Measurements from ENCODE around the gene HECTD2. TPM values are rescaled to one million over a fixed set of nuclear protein-coding genes. Genes with fewer than 3 reads are reported as not detected.

HECTD2 gene
- total RNA-seq, 1 experiment from 2014 or later = 2.0 TPM

DNA sequence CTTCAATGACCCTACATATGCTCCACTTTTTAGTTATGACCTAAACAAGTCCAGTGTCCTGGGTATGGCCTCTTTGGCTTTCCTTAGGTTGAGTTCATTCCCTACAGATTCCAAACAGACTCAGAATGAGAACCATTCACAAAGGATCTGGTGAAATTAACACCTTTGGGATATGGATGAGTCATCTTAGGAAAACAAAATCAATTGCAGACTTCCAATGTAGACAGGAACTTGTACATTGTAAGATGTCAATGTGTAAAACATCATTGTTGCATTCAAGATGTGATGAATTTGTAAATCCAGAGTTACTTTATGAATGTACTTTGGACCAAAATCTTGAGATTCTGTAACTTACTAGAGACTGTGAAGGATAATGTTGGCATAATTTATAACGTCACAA, 43.4 kb upstream of the HECTD2 start:
- TF ChIP-seq, protein P1, sequence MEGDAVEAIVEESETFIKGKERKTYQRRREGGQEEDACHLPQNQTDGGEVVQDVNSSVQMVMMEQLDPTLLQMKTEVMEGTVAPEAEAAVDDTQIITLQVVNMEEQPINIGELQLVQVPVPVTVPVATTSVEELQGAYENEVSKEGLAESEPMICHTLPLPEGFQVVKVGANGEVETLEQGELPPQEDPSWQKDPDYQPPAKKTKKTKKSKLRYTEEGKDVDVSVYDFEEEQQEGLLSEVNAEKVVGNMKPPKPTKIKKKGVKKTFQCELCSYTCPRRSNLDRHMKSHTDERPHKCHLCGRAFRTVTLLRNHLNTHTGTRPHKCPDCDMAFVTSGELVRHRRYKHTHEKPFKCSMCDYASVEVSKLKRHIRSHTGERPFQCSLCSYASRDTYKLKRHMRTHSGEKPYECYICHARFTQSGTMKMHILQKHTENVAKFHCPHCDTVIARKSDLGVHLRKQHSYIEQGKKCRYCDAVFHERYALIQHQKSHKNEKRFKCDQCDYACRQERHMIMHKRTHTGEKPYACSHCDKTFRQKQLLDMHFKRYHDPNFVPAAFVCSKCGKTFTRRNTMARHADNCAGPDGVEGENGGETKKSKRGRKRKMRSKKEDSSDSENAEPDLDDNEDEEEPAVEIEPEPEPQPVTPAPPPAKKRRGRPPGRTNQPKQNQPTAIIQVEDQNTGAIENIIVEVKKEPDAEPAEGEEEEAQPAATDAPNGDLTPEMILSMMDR (IDR thresholded peaks at IDR 0.05; ENCODE audit: insufficient read depth in 1 of 2, low read depth in 1 of 2, low read length in 1 of 2, severe bottlenecking in 1 of 2, unreplicated experiment in 1 of 2) = no peak
- Histone ChIP-seq H3K27me3 (replicated peaks; ENCODE audit: control insufficient read depth, insufficient read depth, low read length) (no peaks in the 10 kb centered on the region), H3K4me1 (no peaks in the 10 kb centered on the region), H3K36me3 (ENCODE audit: control insufficient read depth, insufficient read depth, low read length) (no peaks in the 10 kb centered on the region), H3K4me3 (ENCODE audit: low read depth, low read length) (no peak overlapping the region), H3K9me3 (no peaks in the 10 kb centered on the region)
- BruUV-seq (replicated peaks) = no TSS peak
- no peak overlapping the region for H3K4me3 Mint-ChIP-seq (ENCODE audit: unreplicated experiment)
- ChIA-PET CTCF (no interaction called here), POLR2A (no interaction called here)
- H3K36me3 Mint-ChIP-seq (ENCODE audit: insufficient read depth, unreplicated experiment) = no peaks in the 10 kb centered on the region
- peaks cover 16% of the 10 kb centered on the region for H3K27me3 Mint-ChIP-seq (ENCODE audit: insufficient read depth, unreplicated experiment)
- no peak for DNase-seq
- no peak overlapping the region for H3K27ac Mint-ChIP-seq (ENCODE audit: unreplicated experiment)
- intact Hi-C loops (cut with micrococcal nuclease; ENCODE audit: unreplicated experiment) = no loop called here
- no peaks in the 10 kb centered on the region for H3K4me1 Mint-ChIP-seq (ENCODE audit: low read depth, unreplicated experiment)
- no peaks in the 10 kb centered on the region for H3K9me3 Mint-ChIP-seq (ENCODE audit: unreplicated experiment)

DNA sequence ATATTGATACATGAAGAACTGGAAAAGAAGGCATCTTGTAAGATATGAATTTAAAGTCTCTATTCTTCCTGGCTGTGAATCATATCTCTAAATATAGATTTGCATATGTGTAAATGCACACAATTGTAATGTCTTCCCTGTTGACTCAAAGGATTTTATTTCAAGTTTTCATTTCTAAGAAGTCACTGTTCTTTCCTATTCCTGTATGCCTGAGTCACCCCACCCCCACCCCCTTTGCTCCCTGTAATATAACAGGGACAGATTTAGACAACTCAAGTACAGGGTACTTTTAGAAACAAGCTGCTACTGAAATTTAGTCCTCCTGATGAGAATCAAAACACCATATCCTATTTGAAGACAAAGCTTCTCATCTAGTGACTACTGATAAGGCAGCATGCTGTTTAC, 43.0 kb upstream of the HECTD2 start:
- no peak for DNase-seq
- TF ChIP-seq, protein P1 (IDR thresholded peaks at IDR 0.05; ENCODE audit: insufficient read depth in 1 of 2, low read depth in 1 of 2, low read length in 1 of 2, severe bottlenecking in 1 of 2, unreplicated experiment in 1 of 2) = no peak
- Mint-ChIP-seq H3K27me3 (ENCODE audit: insufficient read depth, unreplicated experiment) (peaks cover 16% of the 10 kb centered on the region), H3K4me3 (ENCODE audit: unreplicated experiment) (no peak overlapping the region), H3K9me3 (ENCODE audit: unreplicated experiment) (no peaks in the 10 kb centered on the region), H3K4me1 (ENCODE audit: low read depth, unreplicated experiment) (no peaks in the 10 kb centered on the region), H3K36me3 (ENCODE audit: insufficient read depth, unreplicated experiment) (no peaks in the 10 kb centered on the region), H3K27ac (ENCODE audit: unreplicated experiment) (no peak overlapping the region)
- ChIA-PET CTCF (interaction anchor here (0.6 kb wide), 1 partner anchor 372 kb away, joined by 4 read pairs; no protein-coding TSS in a partner anchor), POLR2A (no interaction called here)
- Histone ChIP-seq H3K4me3 (ENCODE audit: low read depth, low read length) (no peak overlapping the region), H3K4me1 (no peaks in the 10 kb centered on the region), H3K36me3 (ENCODE audit: control insufficient read depth, insufficient read depth, low read length) (no peaks in the 10 kb centered on the region), H3K27me3 (replicated peaks; ENCODE audit: control insufficient read depth, insufficient read depth, low read length) (no peaks in the 10 kb centered on the region), H3K9me3 (no peaks in the 10 kb centered on the region)
- intact Hi-C loops (cut with micrococcal nuclease; ENCODE audit: unreplicated experiment) = no loop called here
- no TSS peak for BruUV-seq (replicated peaks)

DNA sequence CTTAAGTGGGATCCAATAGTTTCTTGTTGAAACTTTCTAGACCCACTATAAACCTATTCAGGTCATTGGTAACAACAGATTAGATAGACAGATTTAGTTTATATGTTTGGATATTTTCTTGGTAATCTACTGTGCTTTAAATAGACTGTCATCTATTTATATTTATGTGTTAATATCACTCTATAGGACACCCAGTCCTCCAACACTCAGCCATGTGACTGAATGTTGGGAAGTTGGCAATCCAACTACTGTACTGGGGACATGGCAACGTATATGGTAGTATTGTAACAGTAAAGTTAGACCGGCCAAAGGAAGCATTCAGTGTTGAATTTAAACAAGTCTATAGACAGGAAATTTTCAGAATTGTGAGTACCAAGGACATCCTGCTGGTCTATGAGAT, 42.6 kb upstream of the HECTD2 start:
- no peak for DNase-seq
- Mint-ChIP-seq H3K4me3 (ENCODE audit: unreplicated experiment) (no peak overlapping the region), H3K36me3 (ENCODE audit: insufficient read depth, unreplicated experiment) (no peaks in the 10 kb centered on the region), H3K27me3 (ENCODE audit: insufficient read depth, unreplicated experiment) (peaks cover 16% of the 10 kb centered on the region), H3K9me3 (ENCODE audit: unreplicated experiment) (no peaks in the 10 kb centered on the region), H3K4me1 (ENCODE audit: low read depth, unreplicated experiment) (no peaks in the 10 kb centered on the region), H3K27ac (ENCODE audit: unreplicated experiment) (no peak overlapping the region)
- H3K9me3 ChIP-seq = no peaks in the 10 kb centered on the region
- no peak overlapping the region for H3K4me3 ChIP-seq (ENCODE audit: low read depth, low read length)
- H3K36me3 ChIP-seq (ENCODE audit: control insufficient read depth, insufficient read depth, low read length) = no peaks in the 10 kb centered on the region
- intact Hi-C loops (cut with micrococcal nuclease; ENCODE audit: unreplicated experiment) = no loop called here
- H3K4me1 ChIP-seq = no peaks in the 10 kb centered on the region
- H3K27me3 ChIP-seq (replicated peaks; ENCODE audit: control insufficient read depth, insufficient read depth, low read length) = no peaks in the 10 kb centered on the region
- BruUV-seq (replicated peaks) = no TSS peak
- ChIA-PET POLR2A (no interaction called here), CTCF (interaction anchor here (0.6 kb wide), 1 partner anchor 371 kb away, joined by 4 read pairs; no protein-coding TSS in a partner anchor)
- TF ChIP-seq, protein P1 (IDR thresholded peaks at IDR 0.05; ENCODE audit: insufficient read depth in 1 of 2, low read depth in 1 of 2, low read length in 1 of 2, severe bottlenecking in 1 of 2, unreplicated experiment in 1 of 2) = no peak

Data from Caco-2 (cell line).